ENCODE measurements around the gene FSHR. TPM values are rescaled to one million over a fixed set of nuclear protein-coding genes. Genes with fewer than 3 reads are reported as not detected.

The FSHR gene
- total RNA-seq, 2 donors from 2014 or later: not detected

DNA sequence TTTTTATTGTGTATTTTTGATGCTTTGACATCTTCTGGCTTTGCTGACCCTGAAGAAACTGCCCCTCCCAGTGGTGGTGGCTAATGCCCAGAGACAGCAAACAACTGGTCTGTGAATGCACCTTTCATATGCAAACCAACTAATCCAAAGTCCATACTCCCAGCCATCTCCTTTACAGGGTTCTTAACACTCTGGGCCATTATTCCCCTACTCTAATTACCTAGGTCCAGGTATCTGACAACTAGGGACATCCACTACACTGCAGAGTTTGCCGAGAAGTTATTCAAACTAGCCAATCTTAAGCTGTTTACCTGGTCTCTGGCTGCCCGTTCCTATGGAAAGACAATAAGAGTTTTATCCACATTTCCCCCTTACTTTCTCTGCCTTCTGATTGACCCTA lies 73.6 kb downstream of the FSHR start:
- H3K27me3 ChIP-seq (replicated peaks; ENCODE audit: insufficient read depth): no peaks in the 10 kb centered on the region
- ATAC-seq (ENCODE audit: insufficient number of reproducible peaks, low FRiP score, low read depth): no peak

DNA sequence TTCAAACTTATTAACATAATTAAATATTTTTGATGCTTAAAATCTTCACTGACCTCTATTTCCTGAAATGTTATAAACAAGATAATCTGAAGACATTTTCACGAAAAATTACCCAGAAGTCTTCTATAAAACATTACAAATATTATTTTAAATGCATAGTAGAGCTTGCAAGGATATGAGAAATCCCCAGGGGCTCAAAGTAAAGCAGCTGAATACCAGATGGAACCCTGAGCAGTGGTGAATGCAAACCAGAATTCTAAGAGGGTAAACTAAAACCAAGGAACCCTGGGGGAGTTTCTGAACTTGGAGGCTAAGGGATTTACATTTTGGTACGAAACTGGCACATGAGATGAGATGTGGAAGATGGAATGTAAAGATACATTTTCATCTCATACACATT lies 83.6 kb downstream of the FSHR start:
- no peak for TF ChIP-seq CTCF (IDR thresholded peaks at IDR 0.05)
- Histone ChIP-seq H3K36me3 (no peaks in the 10 kb centered on the region), H3K27ac (no peak overlapping the region), H3K4me1 (ENCODE audit: control insufficient read depth in 1 of 2, low read depth in 2 of 2) (no peaks in the 10 kb centered on the region), H3K4me3 (no peak overlapping the region), H3K9me3 (no peaks in the 10 kb centered on the region), H3K27me3 (replicated peaks; ENCODE audit: insufficient read depth) (no peaks in the 10 kb centered on the region)
- ATAC-seq (ENCODE audit: insufficient number of reproducible peaks, low FRiP score, low read depth) (no peak), DNase-seq (ENCODE audit: low spot score) (no peak)

More for the DNA sequence above, 73.6 kb downstream of the FSHR start:
- Histone ChIP-seq H3K4me1 (ENCODE audit: control insufficient read depth in 1 of 2, low read depth in 2 of 2) (no peaks in the 10 kb centered on the region), H3K9me3 (no peaks in the 10 kb centered on the region), H3K36me3 (no peaks in the 10 kb centered on the region), H3K27ac (no peak overlapping the region), H3K4me3 (no peak overlapping the region)
- no peak for TF ChIP-seq CTCF (IDR thresholded peaks at IDR 0.05)
- DNase-seq (ENCODE audit: low spot score): no peak

- Histone ChIP-seq H3K9me3 (no peaks in the 10 kb centered on the region), H3K4me3 (no peak overlapping the region), H3K27ac (no peak overlapping the region), H3K4me1 (ENCODE audit: control insufficient read depth in 1 of 2, low read depth in 2 of 2) (no peaks in the 10 kb centered on the region), H3K27me3 (replicated peaks; ENCODE audit: insufficient read depth) (no peaks in the 10 kb centered on the region), H3K36me3 (no peaks in the 10 kb centered on the region)
- DNase-seq (ENCODE audit: low spot score) (no peak), ATAC-seq (ENCODE audit: insufficient number of reproducible peaks, low FRiP score, low read depth) (no peak)
- no peak for TF ChIP-seq CTCF (IDR thresholded peaks at IDR 0.05)
Observed at GRCh38 chr2:49069829-49070228, 84.5 kb downstream of the FSHR start.

DNA sequence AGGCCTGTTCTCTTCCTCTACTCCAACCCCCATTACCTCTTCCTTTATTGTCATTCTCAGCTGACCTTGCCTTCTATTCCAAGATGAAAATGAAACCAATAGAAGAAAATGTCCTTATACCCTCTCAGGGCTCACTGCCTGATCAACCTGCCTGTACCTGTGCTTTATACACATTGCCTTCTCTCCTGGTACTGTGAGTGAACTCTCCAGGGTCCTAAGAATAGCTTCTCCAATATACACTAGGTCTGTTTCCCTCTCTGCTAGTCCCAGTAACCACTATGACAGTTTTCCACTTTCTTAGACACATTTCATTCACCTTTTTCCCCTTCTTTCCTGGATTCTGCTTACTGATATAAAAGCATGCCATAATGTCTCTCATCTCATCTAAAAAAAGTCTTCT lies 85.7 kb downstream of the FSHR start:
- H3K27ac ChIP-seq: no peak overlapping the region
- H3K27me3 ChIP-seq (replicated peaks; ENCODE audit: insufficient read depth): no peaks in the 10 kb centered on the region
- no peak overlapping the region for H3K4me3 ChIP-seq
- H3K9me3 ChIP-seq: no peaks in the 10 kb centered on the region
- ATAC-seq (ENCODE audit: insufficient number of reproducible peaks, low FRiP score, low read depth) (no peak), DNase-seq (ENCODE audit: low spot score) (no peak)
- no peaks in the 10 kb centered on the region for H3K4me1 ChIP-seq (ENCODE audit: control insufficient read depth in 1 of 2, low read depth in 2 of 2)
- no peak for TF ChIP-seq CTCF (IDR thresholded peaks at IDR 0.05)
- no peaks in the 10 kb centered on the region for H3K36me3 ChIP-seq

GRCh38 chr2:49067971-49068370 lies 86.3 kb downstream of the FSHR start:
- no peak for ATAC-seq (ENCODE audit: insufficient number of reproducible peaks, low FRiP score, low read depth)
- no peak for DNase-seq (ENCODE audit: low spot score)
- no peak for TF ChIP-seq CTCF (IDR thresholded peaks at IDR 0.05)

More at GRCh38 chr2:49067971-49068370, 86.3 kb downstream of the FSHR start:
- Histone ChIP-seq H3K36me3 (no peaks in the 10 kb centered on the region), H3K4me1 (ENCODE audit: control insufficient read depth in 1 of 2, low read depth in 2 of 2) (no peaks in the 10 kb centered on the region), H3K27ac (no peak overlapping the region), H3K27me3 (replicated peaks; ENCODE audit: insufficient read depth) (no peaks in the 10 kb centered on the region), H3K4me3 (no peak overlapping the region), H3K9me3 (no peaks in the 10 kb centered on the region)
